ENCODE data around the gene ATP13A2. TPM values are rescaled to one million over a fixed set of nuclear protein-coding genes. Genes with fewer than 3 reads are reported as not detected.

The ATP13A2 gene
- total RNA-seq, 3 donors from 2014 or later (not counting 1 experiment from before 2014, with no cell fraction given): 38.7 to 53.6 (median 42.8) TPM

DNA sequence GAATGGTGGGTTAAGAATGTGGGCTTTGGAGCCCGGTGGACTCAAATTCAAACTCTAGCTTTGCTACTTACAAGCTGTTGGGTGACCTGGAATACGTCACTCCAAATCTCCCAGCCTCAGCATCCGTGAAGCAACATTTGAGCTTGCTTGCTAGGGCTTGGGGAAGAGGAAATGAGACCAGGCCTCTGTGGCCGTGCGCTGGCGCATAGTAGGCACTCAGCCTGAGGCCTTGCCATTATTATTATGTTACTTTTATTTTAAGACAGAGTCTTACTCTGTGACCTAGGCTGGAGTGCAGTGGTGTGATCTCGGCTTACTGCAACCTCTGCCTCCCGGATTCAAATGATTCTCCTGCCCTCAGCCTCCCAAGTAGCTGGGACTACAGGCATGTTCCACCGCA lies 19.1 kb downstream of the ATP13A2 start:
- H3K27me3 Mint-ChIP-seq (ENCODE audit: low read depth in 2 of 2): no peaks in the 10 kb centered on the region
- H3K27ac Mint-ChIP-seq: no peak overlapping the region
- H3K4me1 Mint-ChIP-seq: no peaks in the 10 kb centered on the region
- Histone ChIP-seq H3K36me3 (ENCODE audit: control insufficient read depth, insufficient read depth, low read length) (peaks cover 22% of the 10 kb centered on the region), H3K9me3 (ENCODE audit: control insufficient read depth, insufficient read depth, low read length) (no peaks in the 10 kb centered on the region), H3K4me1 (ENCODE audit: control insufficient read depth, insufficient read depth, low read length) (no peaks in the 10 kb centered on the region), H3K27me3 (ENCODE audit: control insufficient read depth, insufficient read depth, low read length) (no peaks in the 10 kb centered on the region), H3K4me3 (ENCODE audit: low read length) (no peak overlapping the region), H3K27ac (ENCODE audit: low read length) (no peak overlapping the region)
- no peak overlapping the region for H3K4me3 Mint-ChIP-seq
- ATAC-seq (no peak), DNase-seq (no peak)
- WGBS (ENCODE audit: insufficient coverage): 98% methylated on average over 9 of the region's 9 CpGs
- TF ChIP-seq, protein P1, sequence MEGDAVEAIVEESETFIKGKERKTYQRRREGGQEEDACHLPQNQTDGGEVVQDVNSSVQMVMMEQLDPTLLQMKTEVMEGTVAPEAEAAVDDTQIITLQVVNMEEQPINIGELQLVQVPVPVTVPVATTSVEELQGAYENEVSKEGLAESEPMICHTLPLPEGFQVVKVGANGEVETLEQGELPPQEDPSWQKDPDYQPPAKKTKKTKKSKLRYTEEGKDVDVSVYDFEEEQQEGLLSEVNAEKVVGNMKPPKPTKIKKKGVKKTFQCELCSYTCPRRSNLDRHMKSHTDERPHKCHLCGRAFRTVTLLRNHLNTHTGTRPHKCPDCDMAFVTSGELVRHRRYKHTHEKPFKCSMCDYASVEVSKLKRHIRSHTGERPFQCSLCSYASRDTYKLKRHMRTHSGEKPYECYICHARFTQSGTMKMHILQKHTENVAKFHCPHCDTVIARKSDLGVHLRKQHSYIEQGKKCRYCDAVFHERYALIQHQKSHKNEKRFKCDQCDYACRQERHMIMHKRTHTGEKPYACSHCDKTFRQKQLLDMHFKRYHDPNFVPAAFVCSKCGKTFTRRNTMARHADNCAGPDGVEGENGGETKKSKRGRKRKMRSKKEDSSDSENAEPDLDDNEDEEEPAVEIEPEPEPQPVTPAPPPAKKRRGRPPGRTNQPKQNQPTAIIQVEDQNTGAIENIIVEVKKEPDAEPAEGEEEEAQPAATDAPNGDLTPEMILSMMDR (IDR thresholded peaks at IDR 0.05): no peak
- intact Hi-C loops (cut with micrococcal nuclease): no loop called here
- no peaks in the 10 kb centered on the region for H3K36me3 Mint-ChIP-seq
- H3K9me3 Mint-ChIP-seq: no peaks in the 10 kb centered on the region

DNA sequence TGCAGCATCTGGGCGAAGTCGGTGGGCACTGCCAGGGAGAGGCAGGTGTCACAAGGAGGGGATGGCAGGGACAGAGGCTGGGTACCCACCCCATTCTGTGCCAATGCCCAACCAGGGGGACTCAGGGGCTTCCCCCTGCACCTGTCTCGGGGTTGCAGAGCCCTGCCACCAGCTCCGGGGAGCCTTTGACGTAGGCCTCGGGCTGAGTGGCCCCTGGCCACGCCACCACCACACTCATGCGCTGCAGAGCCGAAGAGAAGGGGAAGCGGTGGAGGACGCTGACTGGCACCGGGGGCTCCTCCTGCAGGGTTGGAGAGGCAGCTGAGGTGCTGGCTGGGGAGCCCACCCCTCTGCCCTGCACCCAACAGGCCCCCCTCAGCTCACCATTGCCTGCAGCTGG lies 19.6 kb downstream of the ATP13A2 start:
- Mint-ChIP-seq H3K4me1 (no peaks in the 10 kb centered on the region), H3K27me3 (ENCODE audit: low read depth in 2 of 2) (no peaks in the 10 kb centered on the region), H3K9me3 (no peaks in the 10 kb centered on the region), H3K4me3 (no peak overlapping the region), H3K27ac (no peak overlapping the region), H3K36me3 (no peaks in the 10 kb centered on the region)
- intact Hi-C loops (cut with micrococcal nuclease): no loop called here
- ATAC-seq: no peak
- Histone ChIP-seq H3K4me1 (ENCODE audit: control insufficient read depth, insufficient read depth, low read length) (no peaks in the 10 kb centered on the region), H3K27ac (ENCODE audit: low read length) (no peak overlapping the region), H3K9me3 (ENCODE audit: control insufficient read depth, insufficient read depth, low read length) (no peaks in the 10 kb centered on the region), H3K36me3 (ENCODE audit: control insufficient read depth, insufficient read depth, low read length) (peaks cover 22% of the 10 kb centered on the region), H3K4me3 (ENCODE audit: low read length) (no peak overlapping the region), H3K27me3 (ENCODE audit: control insufficient read depth, insufficient read depth, low read length) (no peaks in the 10 kb centered on the region)
- no peak for DNase-seq
- 90% methylated on average over 12 of the region's 12 CpGs for WGBS (ENCODE audit: insufficient coverage)
- TF ChIP-seq, protein P1 (IDR thresholded peaks at IDR 0.05): no peak

DNA sequence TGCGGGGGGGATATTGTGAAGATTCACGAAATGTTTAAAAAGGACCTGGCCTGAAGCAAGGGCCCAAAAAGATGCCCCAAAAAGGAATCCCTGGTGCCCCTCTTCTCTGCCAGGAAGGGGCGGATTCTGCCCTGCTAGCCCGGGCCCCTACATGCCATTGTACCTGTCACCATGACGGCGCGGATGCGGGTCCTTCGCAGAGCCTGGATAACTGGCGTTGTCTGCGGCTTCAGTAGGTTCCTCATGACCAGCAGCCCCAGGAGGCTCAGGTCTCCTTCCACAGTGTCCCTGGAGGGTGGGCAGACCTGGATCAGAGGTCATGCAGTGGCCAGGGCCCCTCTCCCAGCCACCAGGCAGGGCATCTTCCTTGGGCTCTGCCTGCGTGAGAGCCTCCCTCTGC lies 20.2 kb downstream of the ATP13A2 start:
- H3K36me3 ChIP-seq (ENCODE audit: control insufficient read depth, insufficient read depth, low read length): peaks cover 20% of the 10 kb centered on the region
- H3K27me3 ChIP-seq (ENCODE audit: control insufficient read depth, insufficient read depth, low read length): no peaks in the 10 kb centered on the region
- intact Hi-C loops (cut with micrococcal nuclease): no loop called here
- no peak for ATAC-seq
- no peaks in the 10 kb centered on the region for H3K4me1 ChIP-seq (ENCODE audit: control insufficient read depth, insufficient read depth, low read length)
- H3K4me3 ChIP-seq (ENCODE audit: low read length): no peak overlapping the region
- Mint-ChIP-seq H3K4me1 (no peaks in the 10 kb centered on the region), H3K36me3 (no peaks in the 10 kb centered on the region), H3K9me3 (no peaks in the 10 kb centered on the region), H3K27ac (no peak overlapping the region), H3K4me3 (no peak overlapping the region), H3K27me3 (ENCODE audit: low read depth in 2 of 2) (no peaks in the 10 kb centered on the region)
- H3K9me3 ChIP-seq (ENCODE audit: control insufficient read depth, insufficient read depth, low read length): no peaks in the 10 kb centered on the region
- WGBS (ENCODE audit: insufficient coverage): 96% methylated on average over 12 of the region's 12 CpGs
- H3K27ac ChIP-seq (ENCODE audit: low read length): no peak overlapping the region
- TF ChIP-seq, protein P1 (IDR thresholded peaks at IDR 0.05): no peak
- no peak for DNase-seq

DNA sequence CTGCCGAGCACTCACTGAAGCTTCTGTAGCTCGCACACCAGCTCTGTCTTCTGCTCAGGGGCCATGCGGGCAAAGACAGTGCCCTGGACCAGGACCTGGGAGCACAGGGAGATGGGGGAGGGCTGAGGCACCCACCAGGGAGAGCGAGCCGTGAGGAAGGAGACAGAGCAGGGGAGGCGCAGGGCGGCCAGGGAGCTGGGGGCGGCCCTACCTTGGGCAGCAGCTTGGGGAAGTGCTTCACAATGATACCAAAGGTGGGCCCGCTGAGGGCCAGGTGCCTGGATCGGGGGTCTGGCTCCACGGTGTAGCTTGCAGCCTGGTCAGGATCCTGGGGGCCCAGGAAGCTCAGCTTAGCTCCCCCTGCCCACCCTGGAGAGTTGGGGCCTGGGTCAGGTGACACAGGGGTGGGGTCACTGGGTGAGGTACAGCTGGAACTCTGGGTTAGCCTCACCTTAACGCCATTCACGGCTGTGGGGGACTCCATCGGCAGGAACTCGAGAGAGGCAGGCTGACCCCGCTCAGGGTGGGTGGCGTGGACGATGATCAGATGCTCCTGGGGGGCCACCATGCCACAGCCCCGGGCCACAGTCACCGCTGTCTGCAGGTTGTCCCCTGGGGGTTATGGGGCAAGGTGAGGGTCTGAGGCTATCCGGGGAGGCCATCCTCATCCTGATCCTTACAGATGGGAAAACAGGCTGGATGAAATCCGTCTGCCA lies 21.9 kb downstream of the ATP13A2 start:
- Histone ChIP-seq H3K36me3 (ENCODE audit: control insufficient read depth, insufficient read depth, low read length) (peaks cover 16% of the 10 kb centered on the region), H3K4me3 (ENCODE audit: low read length) (no peak overlapping the region), H3K9me3 (ENCODE audit: control insufficient read depth, insufficient read depth, low read length) (no peaks in the 10 kb centered on the region), H3K27me3 (ENCODE audit: control insufficient read depth, insufficient read depth, low read length) (no peaks in the 10 kb centered on the region), H3K4me1 (ENCODE audit: control insufficient read depth, insufficient read depth, low read length) (no peaks in the 10 kb centered on the region), H3K27ac (ENCODE audit: low read length) (no peak overlapping the region)
- TF ChIP-seq, protein P1 (IDR thresholded peaks at IDR 0.05): no peak
- WGBS (ENCODE audit: insufficient coverage): 96% methylated on average over 22 of the region's 22 CpGs
- no peak for DNase-seq
- Mint-ChIP-seq H3K4me1 (no peaks in the 10 kb centered on the region), H3K36me3 (no peaks in the 10 kb centered on the region), H3K27me3 (ENCODE audit: low read depth in 2 of 2) (no peaks in the 10 kb centered on the region), H3K27ac (no peak overlapping the region), H3K4me3 (no peak overlapping the region), H3K9me3 (no peaks in the 10 kb centered on the region)
- ATAC-seq: no peak
- intact Hi-C loops (cut with micrococcal nuclease): no loop called here

Data from natural killer cell (primary cell).